IMR-90 (cell line): ENCODE data around the gene DPP6. TPM values are rescaled to one million over a fixed set of nuclear protein-coding genes. Genes with fewer than 3 reads are reported as not detected.

ENCODE experiments used
- ATAC-seq: fragments of 200-7000 bp; cut with Tn5 transposase; 2 replicates; pipeline ENCODE4 v1.9.1; 2020; ENCODE audit warnings: low read depth, mild to moderate bottlenecking, moderate library complexity
- BruUV-seq: library from RNA; stranded (reverse); fragments of 400-500 nt; replicated peaks from 2 replicates; lab custom pipeline; 2021; lab: Mats Ljungman, UMichigan
- CTCF ChIA-PET: fragments of 300-600 bp; formaldehyde crosslinking; extraction: SDS; loops from one replicate; lab custom pipeline; 2021; ENCODE audit warnings: antibody characterized with exemption; lab: Yijun Ruan, JAX
- POLR2A ChIA-PET: fragments of 300-600 bp; sonication (Branson Sonifier 250); formaldehyde crosslinking; loops from one replicate; lab custom pipeline; 2022; ENCODE audit warnings: antibody characterized with exemption; ENCODE audit not compliant: unreplicated experiment; lab: Charles Lee
- DNase-seq: peaks from one replicate; pipeline ENCODE4 v3.0.0; 2013
- H2AFZ ChIP-seq: replicated peaks from 2 replicates; pipeline ENCODE3; 2013; ENCODE audit warnings: low read length, mild to moderate bottlenecking; ENCODE audit not compliant: poor library complexity
- H2AK5ac ChIP-seq: 2 replicates; pipeline ENCODE4 v1.6.1; 2013; ENCODE audit warnings: low read depth, low read length, inconsistent platforms
- H2AK9ac ChIP-seq: replicated peaks from 2 replicates; pipeline ENCODE3; 2013; ENCODE audit warnings: mild to moderate bottlenecking, low read depth, low read length, moderate library complexity; ENCODE audit not compliant: poor library complexity
- H2BK120ac ChIP-seq: 2 replicates; pipeline ENCODE4 v1.6.1; 2013; ENCODE audit warnings: low read depth, low read length, inconsistent platforms
- H2BK15ac ChIP-seq: 3 replicates; pipeline ENCODE4 v1.6.1; 2013; ENCODE audit warnings: low read depth, low read length, inconsistent platforms
- H2BK20ac ChIP-seq: 2 replicates; pipeline ENCODE4 v1.6.1; 2013; ENCODE audit warnings: low read depth, mild to moderate bottlenecking, inconsistent platforms, low read length, moderate library complexity
- H2BK5ac ChIP-seq: 2 replicates; pipeline ENCODE4 v1.6.1; 2013; ENCODE audit warnings: mild to moderate bottlenecking, low read depth, low read length, inconsistent platforms; ENCODE audit not compliant: poor library complexity, severe bottlenecking
- H3K14ac ChIP-seq: replicated peaks from 2 replicates; pipeline ENCODE4 v1.6.1; 2013; ENCODE audit warnings: low read depth, low read length, inconsistent platforms
- H3K18ac ChIP-seq: 2 replicates; pipeline ENCODE4 v1.6.1; 2013; ENCODE audit warnings: low read depth, low read length, control low read depth
- H3K23ac ChIP-seq: 2 replicates; pipeline ENCODE4 v1.6.1; 2013; ENCODE audit warnings: low read depth, low read length, inconsistent platforms
- H3K27ac ChIP-seq: 2 replicates; pipeline ENCODE4 v1.5.1; 2013; ENCODE audit warnings: mild to moderate bottlenecking, control low read depth, low read length; ENCODE audit not compliant: insufficient read depth
- H3K27me3 ChIP-seq: 2 replicates; pipeline ENCODE4 v1.6.1; 2013; ENCODE audit warnings: low read length; ENCODE audit not compliant: control insufficient read depth, insufficient read depth
- H3K36me3 ChIP-seq: 2 replicates; pipeline ENCODE4 v1.6.1; 2013; ENCODE audit warnings: low read length, mixed read lengths; ENCODE audit not compliant: control insufficient read depth, insufficient read depth
- H3K4ac ChIP-seq: 2 replicates; pipeline ENCODE4 v1.6.1; 2013; ENCODE audit warnings: low read depth, low read length, inconsistent platforms
- H3K4me1 ChIP-seq: 2 replicates; pipeline ENCODE4 v1.6.1; 2013; ENCODE audit warnings: low read length, mixed read lengths; ENCODE audit not compliant: control insufficient read depth, insufficient read depth
- H3K4me2 ChIP-seq: 2 replicates; pipeline ENCODE4 v1.6.1; 2013; ENCODE audit warnings: low read depth, mild to moderate bottlenecking, control low read depth, low read length, moderate library complexity
- H3K4me3 ChIP-seq: 2 replicates; pipeline ENCODE4 v1.5.1; 2013; ENCODE audit warnings: low read depth, mild to moderate bottlenecking, control low read depth, low read length, moderate library complexity; ENCODE audit not compliant: insufficient read depth
- H3K56ac ChIP-seq: 2 replicates; pipeline ENCODE4 v1.6.1; 2013; ENCODE audit warnings: low read length, inconsistent platforms; ENCODE audit not compliant: insufficient read depth; ENCODE audit errors: extremely low read depth
- H3K79me1 ChIP-seq, 2 experiments: 2 replicates each; pipeline ENCODE4 v1.6.1; 2013; ENCODE audit warnings: low read length in 2 of 2, inconsistent platforms in 1 of 2, low read depth in 1 of 2
- H3K9ac ChIP-seq: 2 replicates; pipeline ENCODE4 v1.6.1; 2013; ENCODE audit warnings: low read depth, low read length, control low read depth
- H3K9me1 ChIP-seq: 2 replicates; pipeline ENCODE4 v1.6.1; 2013; ENCODE audit warnings: low read length, inconsistent platforms; ENCODE audit not compliant: insufficient read depth
- H3K9me3 ChIP-seq: 2 replicates; pipeline ENCODE4 v1.6.1; 2013; ENCODE audit warnings: low read length; ENCODE audit not compliant: control insufficient read depth, insufficient read depth
- H4K20me1 ChIP-seq: 2 replicates; pipeline ENCODE4 v1.6.1; 2013; ENCODE audit warnings: low read length, inconsistent platforms; ENCODE audit not compliant: insufficient read depth
- H4K5ac ChIP-seq: 2 replicates; pipeline ENCODE4 v1.6.1; 2013; ENCODE audit warnings: mild to moderate bottlenecking, low read depth, low read length, control low read depth
- H4K8ac ChIP-seq, 2 experiments: 2 replicates each; pipeline ENCODE4 v1.6.1; 2013; ENCODE audit warnings: low read depth in 2 of 2, low read length in 2 of 2, control low read depth in 1 of 2, inconsistent platforms in 1 of 2
- H4K91ac ChIP-seq: 2 replicates; pipeline ENCODE4 v1.6.1; 2013; ENCODE audit warnings: low read depth, low read length, inconsistent platforms; ENCODE audit not compliant: insufficient read depth
- ELK1 ChIP-seq: fragments of 150-350 bp; IDR thresholded peaks from 2 replicates; pipeline ENCODE4 v1.6.1; 2016; ENCODE audit warnings: low read depth, mild to moderate bottlenecking, low read length, moderate library complexity, borderline replicate concordance
- FOS ChIP-seq: fragments of 150-350 bp; IDR thresholded peaks from 2 replicates; pipeline ENCODE4 v1.6.1; 2016; ENCODE audit warnings: low read depth, low read length
- MAZ ChIP-seq: IDR thresholded peaks from 2 replicates; pipeline ENCODE4 v1.6.1; 2012; ENCODE audit warnings: low read depth, mild to moderate bottlenecking, low read length, improper control_type of control experiment, moderate library complexity, borderline replicate concordance
- SMC3 ChIP-seq: fragments of 150-350 bp; IDR thresholded peaks from 2 replicates; pipeline ENCODE4 v1.6.1; 2016; ENCODE audit warnings: low read depth, mild to moderate bottlenecking, antibody characterized with exemption, low read length, moderate library complexity
- USF2 ChIP-seq: fragments of 150-350 bp; IDR thresholded peaks from 2 replicates; pipeline ENCODE4 v1.6.1; 2017; ENCODE audit warnings: mild to moderate bottlenecking, antibody characterized with exemption, low read length, low read depth
- WGBS, 2 experiments: methylation state at CpG; one replicate each; pipeline versions ENCODE4 v1.1.5 to v1.1.7; 2013; ENCODE audit warnings: missing lambda C conversion rate in 2 of 2; ENCODE audit not compliant: insufficient read length in 1 of 2; ENCODE audit errors: extremely low coverage in 2 of 2; 5-methylcytosine and 5-hydroxymethylcytosine counted together
- dilution Hi-C: fragments of 300-500 bp; cut with HindIII; formaldehyde crosslinking; loops from one replicate; pipeline ENCODE4 v1.14.3; 2018; ENCODE audit warnings: low sequenced_read_pairs; ENCODE audit not compliant: unreplicated experiment
- in situ Hi-C: fragments of 300-500 bp; cut with MboI; formaldehyde crosslinking; loops from 3 replicates; pipeline ENCODE4 v1.14.3; 2019; ENCODE audit warnings: low sequenced_read_pairs, inconsistent platforms, mixed read lengths
- intact Hi-C: fragments of 100-400 bp; cut with micrococcal nuclease; formaldehyde crosslinking; loops from 2 replicates; pipeline ENCODE4 v1.10.0; 2022
- polyA plus RNA-seq, 3 experiments: library from polyadenylated mRNA; depleted of rRNA; stranded (reverse); fragments of >200 nt; gene quantifications; 2 replicates each; pipeline ENCODE4 v1.2.3, GENCODE V29; 2012; ENCODE audit warnings: low replicate concordance in 1 of 3
- total RNA-seq: library from RNA; depleted of rRNA; stranded (reverse); fragments of >200 nt; gene quantifications from 2 replicates; pipeline ENCODE4 v1.2.3, GENCODE V29; 2012

DPP6 gene
- total and polyA plus RNA-seq, 2 of the 4 experiments (the other 2 are of a cell fraction), result not detected

- Histone ChIP-seq H2BK120ac (no peak overlapping the region), H2BK20ac (no peak overlapping the region), H2AFZ (no peak overlapping the region), H4K5ac (no peak overlapping the region), H3K27me3 (no peaks in the 10 kb centered on the region), H3K18ac (no peak overlapping the region), H3K79me1 (no peaks in the 10 kb centered on the region), H3K4me3 (no peak overlapping the region), H2BK15ac (no peak overlapping the region), H3K56ac (no peak overlapping the region), H4K8ac (no peak overlapping the region), H2BK5ac (no peak overlapping the region), H3K27ac (no peak overlapping the region), H3K9ac (no peak overlapping the region), H3K9me1 (no peaks in the 10 kb centered on the region), H3K14ac (no peak overlapping the region), H3K23ac (no peak overlapping the region), H3K4me2 (no peak overlapping the region), H4K20me1 (no peaks in the 10 kb centered on the region), H4K91ac (no peak overlapping the region), H2AK5ac (no peak overlapping the region), H3K4ac (no peak overlapping the region), H3K36me3 (no peaks in the 10 kb centered on the region), H3K4me1 (no peaks in the 10 kb centered on the region), H2AK9ac (no peak overlapping the region), H3K9me3 (peaks cover 8% of the 10 kb centered on the region)
- BruUV-seq, result no TSS peak
- ATAC-seq (no peak), DNase-seq (no peak)
- intact Hi-C loops, result no loop called here
- WGBS, 2 experiments, result no CpG with 5 or more reads among the region's 3 CpGs
- TF ChIP-seq USF2, result no peak
- TF ChIP-seq ELK1, result no peak
- no peak for TF ChIP-seq MAZ
- TF ChIP-seq SMC3, result no peak
- no peak for TF ChIP-seq FOS
- CTCF ChIA-PET, result no interaction called here
- dilution Hi-C loops, result no loop called here
- POLR2A ChIA-PET, result no interaction called here
- in situ Hi-C loops, result no loop called here
These were observed 457.0 kb downstream of the DPP6 start for GRCh38 chr7:154509192-154509591.
